ENCODE results near the gene FRMPD2.
A peak's percentile ranks its signal among the peaks of the same experiment; 100 is the strongest.
"Not testable (repeated sequence)": the region's sequence is repeated elsewhere in the genome, so short reads cannot be mapped to it uniquely, and the experiment has no call there.

The FRMPD2 gene

DNA sequence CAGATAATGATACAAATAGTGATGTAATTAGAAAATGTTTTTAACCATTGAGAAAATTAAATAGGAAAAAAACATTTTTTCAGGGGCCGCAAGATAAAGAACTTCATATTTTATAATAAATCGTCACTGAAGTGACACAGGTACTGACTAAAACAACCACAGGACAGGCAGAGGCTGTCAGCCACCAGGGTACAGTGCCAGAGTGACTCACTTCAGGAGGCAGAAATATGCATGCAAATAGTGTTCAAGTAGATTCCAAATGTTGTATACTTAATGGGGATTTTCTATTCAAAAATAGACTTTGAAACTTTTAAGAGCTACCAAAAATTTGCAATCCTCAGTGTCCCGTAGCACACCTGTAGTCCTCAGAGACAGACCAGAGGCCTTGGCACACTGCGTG is 68.6 kb downstream of the FRMPD2 start:
- no peak for DNase-seq (ENCODE audit: low read depth)

- DNase-seq (ENCODE audit: low read depth), result peak; percentile 83
These were observed 74.7 kb downstream of the FRMPD2 start for GRCh38 chr10:48199580-48200377.

DNA sequence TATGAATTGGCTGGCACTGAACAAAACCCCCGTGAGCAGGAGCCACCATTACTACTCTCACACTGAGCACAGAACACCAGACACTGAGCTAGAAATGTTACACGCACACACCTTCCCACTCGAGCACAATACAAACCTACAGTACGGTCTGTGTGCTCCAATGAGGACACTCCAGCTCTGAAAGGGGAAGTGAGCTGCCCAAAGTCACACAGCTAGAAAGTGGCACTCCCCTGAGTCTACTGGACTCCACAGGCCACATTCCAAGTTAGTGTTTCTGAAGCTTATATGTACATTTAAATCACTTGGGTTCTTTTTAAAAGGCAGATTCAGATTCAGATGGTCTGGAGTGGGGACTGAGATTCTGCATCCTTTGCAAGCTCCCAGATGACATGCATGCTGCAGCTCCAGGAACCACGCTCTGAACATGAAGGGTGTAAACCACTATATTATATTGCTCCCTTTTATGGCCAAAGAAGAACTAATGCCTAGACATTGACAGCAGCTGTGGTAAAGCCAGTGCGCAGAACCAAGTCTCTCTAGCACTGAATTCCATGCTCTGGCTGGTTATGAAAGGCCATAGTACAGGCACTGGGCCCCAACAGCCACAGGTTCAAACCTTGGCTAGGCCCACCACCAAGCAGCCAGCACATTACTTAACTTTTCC is 77.1 kb downstream of the FRMPD2 start:
- no peak for DNase-seq (ENCODE audit: low read depth)

- no peak for DNase-seq (ENCODE audit: low read depth)
These were observed 78.7 kb downstream of the FRMPD2 start for GRCh38 chr10:48195803-48196202.

DNA sequence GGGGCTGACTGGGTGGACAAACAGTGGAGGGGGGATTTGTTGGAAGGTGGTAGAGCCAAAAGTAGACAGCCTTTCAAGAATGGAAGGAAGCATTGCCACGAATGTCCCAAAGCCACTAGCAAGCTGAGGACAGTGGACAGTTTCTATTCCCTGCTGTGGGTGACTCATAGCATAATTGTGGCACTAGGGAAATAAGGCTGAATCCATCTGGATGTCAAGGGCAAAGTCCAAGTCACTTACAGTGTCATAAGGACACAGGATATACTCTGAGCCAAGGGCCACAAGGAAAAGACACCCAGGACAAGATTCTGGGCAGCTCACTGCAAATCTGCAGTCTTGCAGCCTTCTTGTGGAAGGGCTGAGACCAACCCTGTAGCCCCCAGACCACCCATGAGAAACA is 79.7 kb downstream of the FRMPD2 start:
- DNase-seq (ENCODE audit: low read depth), result no peak

DNA sequence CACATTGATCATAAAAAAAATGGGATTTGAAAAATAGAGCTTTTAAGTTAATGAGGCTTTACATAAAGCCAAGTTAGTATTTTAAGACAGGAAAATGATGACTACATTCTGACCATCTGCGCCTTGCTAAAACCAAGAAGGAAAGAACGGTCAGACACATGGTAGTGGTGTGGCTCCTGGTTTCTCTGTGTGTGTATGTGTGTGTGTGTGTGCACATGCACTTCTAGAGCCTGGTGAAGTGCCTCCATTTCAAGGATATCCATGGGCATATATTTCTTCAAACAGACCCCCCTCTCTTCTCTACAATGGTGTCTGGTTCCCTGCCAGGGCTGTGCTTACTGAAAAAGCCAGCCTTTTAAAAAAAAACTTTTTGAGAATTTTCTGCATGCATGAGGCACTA is 80.9 kb downstream of the FRMPD2 start:
- no peak for DNase-seq (ENCODE audit: low read depth)

DNA sequence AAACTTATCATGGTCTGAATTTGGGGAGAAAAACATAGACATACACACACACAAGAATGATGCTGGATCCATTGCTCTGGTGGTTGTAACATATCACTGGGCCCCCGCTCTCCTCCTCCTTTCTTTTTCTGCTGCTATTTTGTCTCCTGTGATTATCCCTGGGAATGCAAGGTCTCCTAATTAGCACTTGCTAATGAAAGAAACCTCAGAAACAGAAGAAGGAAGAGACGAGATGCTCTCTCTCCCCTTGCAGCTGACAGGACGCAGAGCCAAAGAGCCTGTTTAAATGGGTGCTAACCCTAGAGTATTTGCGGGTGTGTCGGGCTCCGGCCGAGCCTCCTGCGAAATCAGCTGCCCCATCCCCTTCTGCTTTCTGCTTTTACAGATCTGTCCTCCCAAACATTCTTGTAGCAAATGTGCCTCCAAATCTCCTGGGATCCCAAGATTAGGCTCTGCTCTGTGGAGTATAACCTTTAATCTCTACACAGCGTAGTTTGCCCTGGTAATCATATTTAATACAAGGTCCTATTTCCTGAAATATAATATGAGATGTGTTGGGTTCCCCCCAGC is 81.5 kb downstream of the FRMPD2 start:
- DNase-seq (ENCODE audit: low read depth), result no peak

DNA sequence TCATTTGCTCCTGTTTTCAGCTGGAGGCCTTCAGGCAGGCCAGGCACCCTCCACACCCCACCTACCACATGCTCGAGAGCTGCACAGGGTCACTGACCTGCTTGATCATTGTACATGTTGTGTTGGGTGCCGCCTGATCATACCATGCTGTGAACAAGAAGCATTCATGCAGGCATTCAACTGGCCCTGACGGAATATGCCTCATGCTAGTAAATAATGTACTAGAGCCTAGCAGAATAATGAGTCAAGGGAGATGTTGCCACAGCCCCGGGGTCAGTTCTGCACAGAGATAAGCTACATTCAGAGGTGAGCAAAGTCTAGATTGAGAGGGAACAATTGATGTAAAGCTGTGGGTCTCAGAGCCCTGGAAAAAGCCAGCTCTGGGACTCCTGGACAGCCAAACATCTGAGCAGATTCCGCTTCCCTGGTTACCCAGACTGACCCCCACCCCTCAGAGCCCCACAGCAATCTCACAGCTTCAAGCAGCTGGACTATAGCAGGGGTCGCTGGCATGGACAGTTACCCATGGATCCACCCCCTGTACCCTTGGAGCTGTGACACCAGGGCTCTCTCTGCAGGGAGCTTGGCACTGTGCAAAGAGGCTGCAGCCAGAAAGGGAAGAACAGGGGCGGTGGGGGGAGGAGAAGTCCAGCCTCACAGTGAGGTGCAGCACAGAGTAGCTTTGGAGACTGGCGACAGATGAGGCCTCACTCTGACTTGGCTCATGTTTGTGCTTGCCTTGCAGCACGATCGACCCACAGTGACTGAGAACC is 86.6 kb downstream of the FRMPD2 start:
- DNase-seq (ENCODE audit: low read depth), result no peak

DNA sequence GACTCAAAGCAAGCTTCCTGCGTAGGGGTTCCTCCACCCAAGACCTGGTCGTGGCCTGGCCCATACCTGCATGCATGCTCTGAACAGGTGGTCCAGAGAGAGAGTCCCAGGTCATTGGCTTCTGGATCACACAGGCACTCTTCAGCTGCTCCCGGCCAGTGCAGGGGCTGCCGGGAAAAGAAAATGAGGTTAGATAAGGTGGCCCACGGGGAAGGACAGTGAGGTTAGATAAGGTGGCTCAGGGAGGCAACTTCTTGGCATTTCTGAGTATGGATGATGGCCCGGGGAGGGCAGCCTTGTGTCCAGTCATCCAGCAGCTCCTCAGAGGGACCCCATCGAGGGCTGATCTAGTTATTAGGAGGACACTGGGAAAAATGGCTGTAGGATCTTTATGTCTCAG is 87.4 kb downstream of the FRMPD2 start:
- DNase-seq (ENCODE audit: low read depth), result no peak

GRCh38 chr10:48186264-48186804 is 88.2 kb downstream of the FRMPD2 start:
- DNase-seq (ENCODE audit: low read depth), result not testable (repeated sequence)

GRCh38 chr10:48184224-48184623 is 90.3 kb downstream of the FRMPD2 start:
- no peak for DNase-seq (ENCODE audit: low read depth)

DNA sequence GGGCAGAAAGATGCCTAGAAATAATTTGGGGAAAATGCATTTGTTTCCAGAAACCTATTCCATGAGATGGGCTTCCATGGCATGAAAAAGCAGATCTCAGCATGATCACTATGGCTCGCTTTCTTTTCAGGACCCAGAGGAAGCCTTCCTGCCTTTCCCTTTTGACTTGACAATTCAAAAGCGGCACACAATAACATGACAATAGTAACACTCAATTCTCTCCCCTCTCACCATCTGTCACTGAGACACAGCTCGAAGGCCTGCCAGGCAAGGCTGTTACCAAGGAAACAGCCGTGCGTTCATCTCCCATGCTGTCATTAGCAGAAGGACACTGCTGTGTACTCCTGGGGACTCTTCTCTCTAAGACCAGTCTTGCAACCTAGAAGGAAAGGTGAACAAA is 101.8 kb downstream of the FRMPD2 start:
- DNase-seq (ENCODE audit: low read depth), result not testable (repeated sequence)

- DNase-seq (ENCODE audit: low read depth), result not testable (repeated sequence)
These were observed 113.8 kb downstream of the FRMPD2 start for GRCh38 chr10:48160670-48161069.

GRCh38 chr10:48160163-48160562 is 114.3 kb downstream of the FRMPD2 start:
- not testable (repeated sequence) for DNase-seq (ENCODE audit: low read depth)

- not testable (repeated sequence) for DNase-seq (ENCODE audit: low read depth)
These were observed 120.0 kb downstream of the FRMPD2 start for GRCh38 chr10:48154211-48155140.

DNA sequence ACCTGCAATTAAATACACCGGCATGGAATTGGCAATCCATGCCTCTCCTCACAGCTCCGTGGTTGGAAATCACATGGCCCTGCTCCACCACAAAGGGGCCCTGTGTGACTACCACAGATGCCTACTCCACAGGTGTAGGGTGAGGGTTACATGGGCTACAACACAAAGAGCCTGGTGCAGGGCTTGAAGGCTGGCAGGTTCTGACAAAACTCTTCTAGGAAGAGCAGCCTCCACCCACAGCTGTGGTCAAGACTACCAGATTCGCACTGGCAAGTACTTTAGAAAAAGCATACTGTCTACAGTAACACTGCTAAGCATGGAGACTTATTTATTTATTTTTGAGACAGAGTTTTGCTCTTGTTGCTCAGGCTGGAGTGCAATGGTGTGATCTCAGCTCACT is 126.9 kb downstream of the FRMPD2 start:
- DNase-seq (ENCODE audit: low read depth), result not testable (repeated sequence)

DNA sequence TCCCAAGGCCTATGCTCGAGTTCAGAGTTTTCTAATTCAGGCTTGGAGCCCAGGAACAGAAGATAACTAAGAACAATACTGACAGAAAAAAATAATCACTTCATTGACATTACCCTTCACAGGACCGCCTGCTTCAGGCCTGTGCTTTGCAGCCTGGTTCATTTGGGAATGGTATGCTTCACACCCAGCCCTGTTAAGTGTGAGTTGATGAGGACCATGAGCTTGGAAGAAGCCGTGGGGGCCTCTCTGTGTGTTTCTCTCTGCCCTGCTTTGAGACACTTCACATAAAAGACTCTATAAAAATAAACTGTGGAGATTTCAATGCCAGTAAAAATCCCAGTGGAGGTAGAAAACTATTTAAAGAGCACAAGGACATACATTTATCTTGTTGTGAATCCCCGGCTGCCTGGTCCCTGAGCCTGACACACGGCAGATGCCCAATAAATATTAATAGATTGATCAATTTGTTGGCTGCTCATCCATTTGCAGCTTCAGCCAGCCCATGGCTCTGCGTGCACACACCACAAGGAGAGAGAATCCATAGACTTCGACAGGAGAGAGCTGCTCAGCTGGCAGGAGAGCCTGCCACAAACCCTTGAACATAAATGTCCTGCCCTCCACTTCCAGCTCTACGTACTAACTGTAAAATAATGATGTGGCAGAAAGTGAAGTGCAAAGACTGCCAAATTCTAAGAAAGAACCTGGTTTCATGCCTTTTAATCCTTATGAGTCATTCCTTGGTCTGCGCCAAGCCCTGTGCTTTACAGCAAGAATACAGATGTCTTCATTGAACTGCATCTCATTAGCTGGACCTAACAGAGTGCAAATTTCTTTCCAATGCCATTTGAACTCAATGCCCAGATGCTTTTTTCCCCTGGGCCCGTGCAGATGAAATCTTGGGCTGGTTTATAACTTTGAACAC is 130.5 kb downstream of the FRMPD2 start:
- DNase-seq (ENCODE audit: low read depth), result not testable (repeated sequence)

DNA sequence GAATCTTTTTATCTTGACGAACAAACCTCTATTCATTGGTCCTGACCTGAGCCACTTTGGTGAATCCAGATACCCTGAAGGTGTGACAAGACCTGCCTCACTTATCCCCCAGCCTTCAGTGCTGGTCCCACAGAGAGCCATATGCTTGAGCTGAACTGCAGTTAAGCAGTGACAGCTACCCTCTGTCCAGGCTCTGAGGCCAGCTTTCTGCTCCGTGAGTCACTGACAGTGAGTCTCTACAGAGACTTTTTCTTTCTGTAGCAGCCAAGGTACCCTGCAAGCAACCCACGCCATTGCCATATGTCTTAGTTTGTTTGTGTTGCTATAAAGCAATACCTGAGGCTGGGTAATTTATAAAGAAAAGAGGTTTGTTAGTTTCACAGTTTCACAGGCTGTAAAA is 133.5 kb downstream of the FRMPD2 start:
- not testable (repeated sequence) for DNase-seq (ENCODE audit: low read depth)

DNA sequence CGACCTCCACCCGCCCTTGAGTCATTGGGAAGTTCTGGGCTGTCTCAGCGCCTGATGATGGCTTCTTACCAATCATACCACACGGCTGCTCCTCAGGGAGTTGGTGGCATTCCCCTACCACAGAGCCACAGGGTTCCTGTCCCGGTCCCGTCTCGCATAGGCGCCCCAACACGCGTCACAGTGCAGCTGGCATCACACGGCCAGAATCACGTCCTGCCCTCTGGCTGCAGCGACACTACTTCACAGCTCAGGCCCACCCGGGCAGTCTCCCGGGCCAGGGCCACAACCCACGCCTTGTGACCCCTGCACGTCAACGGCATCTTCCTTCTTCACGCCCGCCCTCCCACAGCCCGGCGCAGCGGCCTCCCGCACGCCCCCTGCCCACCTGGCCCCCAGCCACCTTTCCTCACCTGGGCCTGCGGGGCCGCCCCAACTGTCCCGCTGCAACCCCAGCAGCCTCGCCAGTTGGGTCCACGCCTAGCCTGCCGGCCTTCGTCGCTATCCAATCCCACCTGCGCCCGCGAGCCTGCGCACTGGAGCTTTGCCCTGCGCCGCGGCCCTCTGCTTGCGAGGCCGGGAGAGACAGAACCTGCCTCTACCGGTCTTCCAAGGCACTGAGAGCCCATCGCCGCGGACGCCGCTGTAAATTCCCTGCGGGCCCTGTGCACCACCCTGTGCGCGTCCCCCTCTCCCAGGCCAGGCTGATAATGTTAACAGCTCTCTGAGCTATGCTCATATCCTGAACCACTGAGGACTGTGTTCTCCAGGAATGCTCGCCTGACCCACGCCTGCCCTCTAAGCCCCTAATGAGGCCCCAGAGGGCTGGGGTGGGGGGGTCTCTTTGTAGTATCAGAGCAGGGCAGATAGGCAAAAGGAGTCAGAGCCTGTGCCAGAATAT is 134.3 kb downstream of the FRMPD2 start:
- not testable (repeated sequence) for DNase-seq (ENCODE audit: low read depth)

Data from HS-5 (cell line).